Nucleus accumbens (tissue), 56 donors: Measurements from ENCODE around the gene NPY1R.

Experiments
- DNase-seq, 56 donors: peaks; one replicate each; lab custom pipeline; 2025; lab: John Stamatoyannopoulos, UW

The NPY1R gene

GRCh38 chr4:163332526-163333406 lies at the start of gene NPY1R:
Gene NPY1R (minus strand): TSS chr4:163332596. CDS start chr4:163326554, 6,042 bp downstream.
- DNase-seq: peak; percentile 9 to 92 (median 70)

- DNase-seq: no peak
Observed at GRCh38 chr4:163380703-163381102, 48.3 kb upstream of the NPY1R start.

- no peak for DNase-seq
Observed at GRCh38 chr4:163378661-163379060, 46.3 kb upstream of the NPY1R start.

- DNase-seq: no peak
Observed at GRCh38 chr4:163372029-163372428, 39.6 kb upstream of the NPY1R start.

GRCh38 chr4:163367651-163368050 lies 35.3 kb upstream of the NPY1R start:
- no peak for DNase-seq

GRCh38 chr4:163356104-163356503 lies 23.7 kb upstream of the NPY1R start:
- no peak for DNase-seq

- DNase-seq: no peak
Observed at GRCh38 chr4:163353054-163353453, 20.7 kb upstream of the NPY1R start.

- no peak for DNase-seq
Observed at GRCh38 chr4:163350672-163351071, 18.3 kb upstream of the NPY1R start.

- DNase-seq: peak in 16 of 56 donors; percentile 3 to 44 (median 21)
Observed at GRCh38 chr4:163344147-163345125, 12.0 kb upstream of the NPY1R start.

- peak in 18 of 56 donors; percentile 4 to 50 (median 32) for DNase-seq
Observed at GRCh38 chr4:163343604-163344146, 11.3 kb upstream of the NPY1R start, which contains the start of gene NPY5R. Gene NPY5R (plus strand): TSS chr4:163343892. CDS start chr4:163350274, 6,382 bp downstream.

- no peak for DNase-seq
Observed at GRCh38 chr4:163335384-163335783, 3.0 kb upstream of the NPY1R start.

- DNase-seq: peak in 28 of 56 donors; percentile 2 to 51 (median 27)
Observed at GRCh38 chr4:163331629-163332376, 593 bp downstream of the NPY1R start.

GRCh38 chr4:163330916-163331628 lies 1.3 kb downstream of the NPY1R start:
- DNase-seq: peak in 19 of 56 donors; percentile 1 to 49 (median 15)

- no peak for DNase-seq
Observed at GRCh38 chr4:163317110-163317509, 15.3 kb downstream of the NPY1R start.

- DNase-seq: no peak
Observed at GRCh38 chr4:163309466-163309865, 22.9 kb downstream of the NPY1R start.

GRCh38 chr4:163303069-163303468 lies 29.3 kb downstream of the NPY1R start:
- no peak for DNase-seq

GRCh38 chr4:163300445-163300844 lies 32.0 kb downstream of the NPY1R start:
- no peak for DNase-seq

GRCh38 chr4:163295138-163295537 lies 37.3 kb downstream of the NPY1R start:
- no peak for DNase-seq

GRCh38 chr4:163284304-163284703 lies 48.1 kb downstream of the NPY1R start:
- DNase-seq: no peak
